ENCODE data around the gene CCBE1. TPM values are rescaled to one million over a fixed set of nuclear protein-coding genes. Genes with fewer than 3 reads are reported as not detected.

CCBE1 gene
- polyA plus RNA-seq, 2 of the 4 experiments (the other 2 are of a cell fraction) = 3.0 to 9.9 TPM

DNA sequence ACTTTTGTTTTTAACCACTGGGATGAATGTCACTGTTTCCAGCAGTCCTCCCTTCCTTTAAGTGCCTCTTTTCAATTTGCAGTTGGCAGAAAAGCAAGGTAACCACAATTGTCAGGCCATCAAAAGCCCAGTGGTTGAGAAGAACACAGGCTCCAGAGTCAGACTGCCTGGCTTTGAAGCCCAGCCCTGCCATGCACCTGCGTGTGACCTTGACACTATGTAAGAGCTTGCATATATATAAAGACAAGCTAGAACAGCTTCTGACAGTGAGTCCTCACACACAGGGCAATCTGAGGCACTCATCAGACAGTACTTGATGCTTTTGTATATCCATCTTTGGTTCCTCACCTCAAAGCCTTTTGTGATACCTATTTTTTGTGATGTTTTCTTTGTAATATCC lies 11.0 kb downstream of the CCBE1 start (continued):
- TF ChIP-seq, protein P1, sequence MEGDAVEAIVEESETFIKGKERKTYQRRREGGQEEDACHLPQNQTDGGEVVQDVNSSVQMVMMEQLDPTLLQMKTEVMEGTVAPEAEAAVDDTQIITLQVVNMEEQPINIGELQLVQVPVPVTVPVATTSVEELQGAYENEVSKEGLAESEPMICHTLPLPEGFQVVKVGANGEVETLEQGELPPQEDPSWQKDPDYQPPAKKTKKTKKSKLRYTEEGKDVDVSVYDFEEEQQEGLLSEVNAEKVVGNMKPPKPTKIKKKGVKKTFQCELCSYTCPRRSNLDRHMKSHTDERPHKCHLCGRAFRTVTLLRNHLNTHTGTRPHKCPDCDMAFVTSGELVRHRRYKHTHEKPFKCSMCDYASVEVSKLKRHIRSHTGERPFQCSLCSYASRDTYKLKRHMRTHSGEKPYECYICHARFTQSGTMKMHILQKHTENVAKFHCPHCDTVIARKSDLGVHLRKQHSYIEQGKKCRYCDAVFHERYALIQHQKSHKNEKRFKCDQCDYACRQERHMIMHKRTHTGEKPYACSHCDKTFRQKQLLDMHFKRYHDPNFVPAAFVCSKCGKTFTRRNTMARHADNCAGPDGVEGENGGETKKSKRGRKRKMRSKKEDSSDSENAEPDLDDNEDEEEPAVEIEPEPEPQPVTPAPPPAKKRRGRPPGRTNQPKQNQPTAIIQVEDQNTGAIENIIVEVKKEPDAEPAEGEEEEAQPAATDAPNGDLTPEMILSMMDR (IDR thresholded peaks at IDR 0.05) = no peak
- no peak for TF ChIP-seq RAD21 (conservative IDR thresholded peaks at IDR 0.05 in 1 of 2, IDR thresholded peaks at IDR 0.05 in 1 of 2)
- TF ChIP-seq, protein P2, sequence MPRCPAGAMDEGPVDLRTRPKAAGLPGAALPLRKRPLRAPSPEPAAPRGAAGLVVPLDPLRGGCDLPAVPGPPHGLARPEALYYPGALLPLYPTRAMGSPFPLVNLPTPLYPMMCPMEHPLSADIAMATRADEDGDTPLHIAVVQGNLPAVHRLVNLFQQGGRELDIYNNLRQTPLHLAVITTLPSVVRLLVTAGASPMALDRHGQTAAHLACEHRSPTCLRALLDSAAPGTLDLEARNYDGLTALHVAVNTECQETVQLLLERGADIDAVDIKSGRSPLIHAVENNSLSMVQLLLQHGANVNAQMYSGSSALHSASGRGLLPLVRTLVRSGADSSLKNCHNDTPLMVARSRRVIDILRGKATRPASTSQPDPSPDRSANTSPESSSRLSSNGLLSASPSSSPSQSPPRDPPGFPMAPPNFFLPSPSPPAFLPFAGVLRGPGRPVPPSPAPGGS (IDR thresholded peaks at IDR 0.05) = no peak

DNA sequence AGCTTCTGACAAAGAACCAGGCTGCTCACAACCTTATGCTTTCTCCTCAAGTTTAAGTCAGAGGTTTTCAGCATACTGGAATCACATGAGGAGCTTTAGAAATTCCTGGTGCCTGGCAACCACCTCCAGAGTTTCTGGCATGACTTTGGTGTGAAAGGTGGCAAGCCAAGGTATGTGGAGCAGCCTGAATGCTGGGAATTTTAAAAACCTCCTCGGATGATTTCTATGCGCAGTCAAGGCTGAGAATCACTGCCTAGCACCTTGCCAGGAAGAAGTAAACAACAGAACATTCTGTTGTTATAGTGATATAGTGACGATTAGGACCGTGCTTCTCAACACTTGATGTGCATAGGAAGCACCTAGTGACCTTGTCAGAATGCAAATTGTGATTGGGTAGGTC lies 11.7 kb downstream of the CCBE1 start:
- no peak for TF ChIP-seq NR3C1 (IDR thresholded peaks at IDR 0.05)
- TF ChIP-seq, protein P2 (IDR thresholded peaks at IDR 0.05) = no peak
- TF ChIP-seq MAZ (IDR thresholded peaks at IDR 0.05; ENCODE audit: borderline replicate concordance, low read depth, low read length) = no peak
- no peak for TF ChIP-seq CBX8 (IDR thresholded peaks at IDR 0.05)
- TF ChIP-seq HOXB13 (CRISPR knock-in tag; IDR thresholded peaks at IDR 0.05; ENCODE audit: low read depth) = no peak
- no peak for TF ChIP-seq POLR2AphosphoS2 (conservative IDR thresholded peaks at IDR 0.05; ENCODE audit: low read length)
- no peak for TF ChIP-seq ZSCAN20 (CRISPR knock-in tag; IDR thresholded peaks at IDR 0.05)
- TF ChIP-seq MYC (IDR thresholded peaks at IDR 0.05; ENCODE audit: borderline replicate concordance, low read length) = no peak
- no peak for TF ChIP-seq FOSL2 (IDR thresholded peaks at IDR 0.05)
- no peak for TF ChIP-seq FOSL2 (CRISPR knock-in tag; IDR thresholded peaks at IDR 0.05)
- WGBS (ENCODE audit: missing lambda C conversion rate) = 53% methylated on average over 4 of the region's 4 CpGs
- POLR2A ChIA-PET = no interaction called here
- CTCF ChIA-PET = interaction anchor here (1.7 to 2.3 kb wide), 2 partner anchors 12 to 138 kb away, joined by 9 to 21 read pairs; partner anchors contain the start of gene CCBE1
- Histone ChIP-seq H3K27ac (no peak overlapping the region), H3K9me3 (no peaks in the 10 kb centered on the region), H3K4me2 (no peak overlapping the region), H3K4me1 (no peaks in the 10 kb centered on the region), H3K4me3 (no peak overlapping the region)
- no peak for FAIRE-seq
- DNase-seq (ENCODE audit: low read depth in 1 of 2, low spot score in 1 of 2) = no peak
- no peak for ATAC-seq

DNA sequence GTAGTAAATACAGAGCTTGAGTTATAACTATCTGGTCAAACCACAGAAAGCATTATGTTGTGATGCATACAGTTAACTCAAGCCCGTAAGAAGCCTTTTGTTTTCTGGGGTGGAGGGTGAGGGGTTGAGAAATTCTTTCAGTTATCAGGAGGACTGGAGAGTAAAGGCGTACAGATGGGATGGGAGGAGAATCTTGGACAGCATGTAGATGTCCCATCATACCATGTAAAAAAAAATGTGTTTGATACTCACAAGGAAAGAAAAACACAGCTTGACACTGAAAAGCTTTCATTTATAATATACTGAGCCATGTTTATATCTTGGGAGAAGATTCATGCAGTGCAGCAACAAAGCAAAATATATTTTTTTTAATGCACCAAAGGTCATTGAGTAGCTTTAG lies 12.4 kb downstream of the CCBE1 start:
- POLR2A ChIA-PET = no interaction called here
- ATAC-seq (no peak), DNase-seq (ENCODE audit: low read depth in 1 of 2, low spot score in 1 of 2) (no peak), FAIRE-seq (no peak)
- no peaks in the 10 kb centered on the region for H3K4me1 ChIP-seq
- TF ChIP-seq, protein P3, sequence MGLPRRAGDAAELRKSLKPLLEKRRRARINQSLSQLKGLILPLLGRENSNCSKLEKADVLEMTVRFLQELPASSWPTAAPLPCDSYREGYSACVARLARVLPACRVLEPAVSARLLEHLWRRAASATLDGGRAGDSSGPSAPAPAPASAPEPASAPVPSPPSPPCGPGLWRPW (IDR thresholded peaks at IDR 0.05) = no peak
- TF ChIP-seq HOXB13 (CRISPR knock-in tag; IDR thresholded peaks at IDR 0.05; ENCODE audit: low read depth) = no peak
- TF ChIP-seq RNF2 (IDR thresholded peaks at IDR 0.05; ENCODE audit: borderline replicate concordance, low read depth) = no peak
- TF ChIP-seq, protein P4, sequence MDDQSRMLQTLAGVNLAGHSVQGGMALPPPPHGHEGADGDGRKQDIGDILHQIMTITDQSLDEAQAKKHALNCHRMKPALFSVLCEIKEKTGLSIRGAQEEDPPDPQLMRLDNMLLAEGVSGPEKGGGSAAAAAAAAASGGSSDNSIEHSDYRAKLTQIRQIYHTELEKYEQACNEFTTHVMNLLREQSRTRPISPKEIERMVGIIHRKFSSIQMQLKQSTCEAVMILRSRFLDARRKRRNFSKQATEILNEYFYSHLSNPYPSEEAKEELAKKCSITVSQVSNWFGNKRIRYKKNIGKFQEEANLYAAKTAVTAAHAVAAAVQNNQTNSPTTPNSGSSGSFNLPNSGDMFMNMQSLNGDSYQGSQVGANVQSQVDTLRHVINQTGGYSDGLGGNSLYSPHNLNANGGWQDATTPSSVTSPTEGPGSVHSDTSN (IDR thresholded peaks at IDR 0.05) = no peak
- no peak for TF ChIP-seq EP300 (IDR thresholded peaks at IDR 0.05)
- no peak for TF ChIP-seq SMC3 (IDR thresholded peaks at IDR 0.05)
- TF ChIP-seq, protein P5, sequence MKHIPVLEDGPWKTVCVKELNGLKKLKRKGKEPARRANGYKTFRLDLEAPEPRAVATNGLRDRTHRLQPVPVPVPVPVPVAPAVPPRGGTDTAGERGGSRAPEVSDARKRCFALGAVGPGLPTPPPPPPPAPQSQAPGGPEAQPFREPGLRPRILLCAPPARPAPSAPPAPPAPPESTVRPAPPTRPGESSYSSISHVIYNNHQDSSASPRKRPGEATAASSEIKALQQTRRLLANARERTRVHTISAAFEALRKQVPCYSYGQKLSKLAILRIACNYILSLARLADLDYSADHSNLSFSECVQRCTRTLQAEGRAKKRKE (CRISPR knock-in tag; IDR thresholded peaks at IDR 0.05; ENCODE audit: low read depth) = no peak
- TF ChIP-seq JUN (IDR thresholded peaks at IDR 0.05) = no peak
- TF ChIP-seq EHMT2 (IDR thresholded peaks at IDR 0.05; ENCODE audit: low read depth) = no peak
- no peak for TF ChIP-seq FOXS1 (CRISPR knock-in tag; IDR thresholded peaks at IDR 0.05)
- TF ChIP-seq, protein P6, sequence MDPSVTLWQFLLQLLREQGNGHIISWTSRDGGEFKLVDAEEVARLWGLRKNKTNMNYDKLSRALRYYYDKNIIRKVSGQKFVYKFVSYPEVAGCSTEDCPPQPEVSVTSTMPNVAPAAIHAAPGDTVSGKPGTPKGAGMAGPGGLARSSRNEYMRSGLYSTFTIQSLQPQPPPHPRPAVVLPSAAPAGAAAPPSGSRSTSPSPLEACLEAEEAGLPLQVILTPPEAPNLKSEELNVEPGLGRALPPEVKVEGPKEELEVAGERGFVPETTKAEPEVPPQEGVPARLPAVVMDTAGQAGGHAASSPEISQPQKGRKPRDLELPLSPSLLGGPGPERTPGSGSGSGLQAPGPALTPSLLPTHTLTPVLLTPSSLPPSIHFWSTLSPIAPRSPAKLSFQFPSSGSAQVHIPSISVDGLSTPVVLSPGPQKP (IDR thresholded peaks at IDR 0.05; ENCODE audit: low read depth, low read length) = no peak
- no peak for TF ChIP-seq HEYL (CRISPR knock-in tag; IDR thresholded peaks at IDR 0.05)
- TF ChIP-seq, protein P7, sequence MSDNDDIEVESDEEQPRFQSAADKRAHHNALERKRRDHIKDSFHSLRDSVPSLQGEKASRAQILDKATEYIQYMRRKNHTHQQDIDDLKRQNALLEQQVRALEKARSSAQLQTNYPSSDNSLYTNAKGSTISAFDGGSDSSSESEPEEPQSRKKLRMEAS (IDR thresholded peaks at IDR 0.05) = no peak
- no peak for TF ChIP-seq HOXB5 (CRISPR knock-in tag; IDR thresholded peaks at IDR 0.05)
- no peak for TF ChIP-seq SREBF2 (IDR thresholded peaks at IDR 0.05)
- no peak for TF ChIP-seq MAZ (IDR thresholded peaks at IDR 0.05; ENCODE audit: borderline replicate concordance, low read depth, low read length)
- no peak overlapping the region for H3K27ac ChIP-seq
- no peaks in the 10 kb centered on the region for H3K9me3 ChIP-seq
- 71% methylated on average over 2 of the region's 2 CpGs for WGBS (ENCODE audit: missing lambda C conversion rate)
- CTCF ChIA-PET = interaction anchor here (1.7 to 2.3 kb wide), 2 partner anchors 13 to 139 kb away, joined by 9 to 21 read pairs; partner anchors contain the start of gene CCBE1
- no peak overlapping the region for H3K4me2 ChIP-seq
- no peak overlapping the region for H3K4me3 ChIP-seq
